HG02678 (cell line): ENCODE data around the gene TMEM164.

Source experiments
- ATAC-seq: cut with Tn5 transposase; IDR thresholded peaks from one replicate; pipeline ENCODE4 v1.9.1; 2021; ENCODE audit warnings: mild to moderate bottlenecking, moderate library complexity; ENCODE audit not compliant: unreplicated experiment

Gene TMEM164

GRCh38 chrX:110192516-110192915, 189.6 kb downstream of the TMEM164 start:
- ATAC-seq = no peak

- no peak for ATAC-seq
Measured at GRCh38 chrX:110194977-110195376, 192.1 kb downstream of the TMEM164 start.

GRCh38 chrX:110201799-110202198, 198.9 kb downstream of the TMEM164 start:
- no peak for ATAC-seq

GRCh38 chrX:110204986-110205385, 202.1 kb downstream of the TMEM164 start:
- no peak for ATAC-seq

GRCh38 chrX:110208092-110208491, 205.2 kb downstream of the TMEM164 start:
- ATAC-seq = no peak

GRCh38 chrX:110210417-110211139, 207.7 kb downstream of the TMEM164 start:
- ATAC-seq = no peak

- ATAC-seq = no peak
Measured at GRCh38 chrX:110211340-110211739, 208.4 kb downstream of the TMEM164 start.

GRCh38 chrX:110212299-110212698, 209.4 kb downstream of the TMEM164 start:
- ATAC-seq = no peak

- ATAC-seq = no peak
Measured at GRCh38 chrX:110213183-110213582, 210.3 kb downstream of the TMEM164 start.

GRCh38 chrX:110214684-110215083, 211.8 kb downstream of the TMEM164 start:
- ATAC-seq = no peak

- ATAC-seq = no peak
Measured at GRCh38 chrX:110215411-110215810, 212.5 kb downstream of the TMEM164 start.

GRCh38 chrX:110216027-110216426, 213.1 kb downstream of the TMEM164 start:
- no peak for ATAC-seq

- no peak for ATAC-seq
Measured at GRCh38 chrX:110218591-110218990, 215.7 kb downstream of the TMEM164 start.

GRCh38 chrX:110219920-110220319, 217.0 kb downstream of the TMEM164 start:
- ATAC-seq = no peak

- ATAC-seq = no peak
Measured at GRCh38 chrX:110222497-110223257, 219.8 kb downstream of the TMEM164 start.

- ATAC-seq = no peak
Measured at GRCh38 chrX:110224926-110225617, 222.2 kb downstream of the TMEM164 start.

GRCh38 chrX:110226931-110227330, 224.0 kb downstream of the TMEM164 start:
- ATAC-seq = no peak
